ENCODE measurements around the gene ATP6AP1.

Gene ATP6AP1

GRCh38 chrX:154426916-154427770 lies 1.3 kb upstream of the ATP6AP1 start:
- TF ChIP-seq CTCF (IDR thresholded peaks at IDR 0.05; ENCODE audit: low read depth, low read length, missing control alignments): no peak
- no peak overlapping the region for H3K4me3 ChIP-seq (ENCODE audit: low read depth, low read length)
- DNase-seq (ENCODE audit: low read depth): no peak

- H3K4me3 ChIP-seq (ENCODE audit: low read depth, low read length): peak overlapping the region; percentile 77
- TF ChIP-seq CTCF (IDR thresholded peaks at IDR 0.05; ENCODE audit: low read depth, low read length, missing control alignments): no peak
- no peak for DNase-seq (ENCODE audit: low read depth)
These were observed 1.2 kb downstream of the ATP6AP1 start for GRCh38 chrX:154429711-154430110.

GRCh38 chrX:154430479-154430878 lies 2.0 kb downstream of the ATP6AP1 start:
- TF ChIP-seq CTCF (IDR thresholded peaks at IDR 0.05; ENCODE audit: low read depth, low read length, missing control alignments): no peak
- H3K4me3 ChIP-seq (ENCODE audit: low read depth, low read length): no peak overlapping the region
- DNase-seq (ENCODE audit: low read depth): no peak

- no peak overlapping the region for H3K4me3 ChIP-seq (ENCODE audit: low read depth, low read length)
- DNase-seq (ENCODE audit: low read depth): no peak
- TF ChIP-seq CTCF (IDR thresholded peaks at IDR 0.05; ENCODE audit: low read depth, low read length, missing control alignments): no peak
These were observed 2.4 kb downstream of the ATP6AP1 start for GRCh38 chrX:154430916-154431315.

- H3K4me3 ChIP-seq (ENCODE audit: low read depth, low read length): no peak overlapping the region
These were observed 2.9 kb downstream of the ATP6AP1 start for GRCh38 chrX:154431341-154431740.

GRCh38 chrX:154432210-154432609 lies 3.7 kb downstream of the ATP6AP1 start:
- no peak for TF ChIP-seq CTCF (IDR thresholded peaks at IDR 0.05; ENCODE audit: low read depth, low read length, missing control alignments)

More at GRCh38 chrX:154431341-154431740, 2.9 kb downstream of the ATP6AP1 start:
- DNase-seq (ENCODE audit: low read depth): no peak
- no peak for TF ChIP-seq CTCF (IDR thresholded peaks at IDR 0.05; ENCODE audit: low read depth, low read length, missing control alignments)

GRCh38 chrX:154433605-154434004 lies 5.1 kb downstream of the ATP6AP1 start:
- no peak overlapping the region for H3K4me3 ChIP-seq (ENCODE audit: low read depth, low read length)
- no peak for TF ChIP-seq CTCF (IDR thresholded peaks at IDR 0.05; ENCODE audit: low read depth, low read length, missing control alignments)

More at GRCh38 chrX:154432210-154432609, 3.7 kb downstream of the ATP6AP1 start:
- no peak overlapping the region for H3K4me3 ChIP-seq (ENCODE audit: low read depth, low read length)
- DNase-seq (ENCODE audit: low read depth): no peak

More at GRCh38 chrX:154433605-154434004, 5.1 kb downstream of the ATP6AP1 start:
- no peak for DNase-seq (ENCODE audit: low read depth)
